Esophagus squamous epithelium (tissue), 5 donors: Measurements from ENCODE around the gene HOXA10. TPM values are rescaled to one million over a fixed set of nuclear protein-coding genes. Genes with fewer than 3 reads are reported as not detected.

Experiments used
- DNase-seq: peaks from one replicate; lab custom pipeline; 2025; lab: John Stamatoyannopoulos, UW
- H3K27ac ChIP-seq, 4 donors: fragments of 200-600 bp; sonication (generic); one replicate each; pipeline ENCODE4 v1.5.1; 2016 to 2019; ENCODE audit warnings: mild to moderate bottlenecking in 1 of 4
- H3K27me3 ChIP-seq, 4 donors: fragments of 200-600 bp; sonication (generic); 1 replicate in 3 of 4; 2 replicates in 1 of 4; pipeline versions ENCODE4 v1.5.1 to v1.6.0; 2017 to 2021; ENCODE audit warnings: antibody characterized with exemption in 1 of 4
- H3K36me3 ChIP-seq, 3 donors: fragments of 200-600 bp; sonication (generic); one replicate each; pipeline ENCODE4 v1.5.1; 2016 to 2019
- H3K4me1 ChIP-seq, 3 donors: fragments of 200-600 bp; sonication (generic); one replicate each; pipeline ENCODE4 v1.5.1; 2017 to 2019
- H3K4me3 ChIP-seq, 4 donors: fragments of 200-600 bp; sonication (generic); 1 replicate in 3 of 4; 2 replicates in 1 of 4; pipeline ENCODE4 v1.5.1; 2016 to 2019; ENCODE audit warnings: mild to moderate bottlenecking in 2 of 4, moderate library complexity in 1 of 4
- H3K9me3 ChIP-seq, 3 donors: fragments of 200-600 bp; sonication (generic); one replicate each; pipeline ENCODE4 v1.5.1; 2016 to 2019
- POLR2A ChIP-seq, 4 donors: fragments of 450-650 bp; IDR thresholded peaks; one replicate each; pipeline ENCODE4 v1.6.1; 2017; ENCODE audit warnings: antibody characterized with exemption in 4 of 4, mild to moderate bottlenecking in 4 of 4, moderate library complexity in 3 of 4
- WGBS, 2 donors: methylation state at CpG; one replicate each; pipeline ENCODE4 v1.1.5; 2018; 5-methylcytosine and 5-hydroxymethylcytosine counted together
- intact Hi-C: fragments of 100-400 bp; cut with DNase I; formaldehyde crosslinking; loops from one replicate; pipeline ENCODE4 v1.15.0; 2022
- total RNA-seq, 4 donors: library from RNA; depleted of rRNA; stranded (reverse); fragments of >200 nt; gene quantifications; one replicate each; pipeline ENCODE4 v1.1.0, GENCODE V29; 2016
- TF ChIP-seq, protein P1 (sequence below), 6 experiments: fragments of 450-650 bp in 4 of 6; fragments of 200-600 bp in 2 of 6; sonication (generic) in 2 of 6; IDR thresholded peaks; one replicate each; pipeline ENCODE4 v1.5.1; 2016 to 2019; ENCODE audit warnings: antibody characterized with exemption in 6 of 6, mild to moderate bottlenecking in 4 of 6, moderate library complexity in 4 of 6
- donor health status: DM: yes; HTN: yes; CAD: no.

Gene HOXA10
- total RNA-seq, 4 donors from 2014 or later = not detected

DNA sequence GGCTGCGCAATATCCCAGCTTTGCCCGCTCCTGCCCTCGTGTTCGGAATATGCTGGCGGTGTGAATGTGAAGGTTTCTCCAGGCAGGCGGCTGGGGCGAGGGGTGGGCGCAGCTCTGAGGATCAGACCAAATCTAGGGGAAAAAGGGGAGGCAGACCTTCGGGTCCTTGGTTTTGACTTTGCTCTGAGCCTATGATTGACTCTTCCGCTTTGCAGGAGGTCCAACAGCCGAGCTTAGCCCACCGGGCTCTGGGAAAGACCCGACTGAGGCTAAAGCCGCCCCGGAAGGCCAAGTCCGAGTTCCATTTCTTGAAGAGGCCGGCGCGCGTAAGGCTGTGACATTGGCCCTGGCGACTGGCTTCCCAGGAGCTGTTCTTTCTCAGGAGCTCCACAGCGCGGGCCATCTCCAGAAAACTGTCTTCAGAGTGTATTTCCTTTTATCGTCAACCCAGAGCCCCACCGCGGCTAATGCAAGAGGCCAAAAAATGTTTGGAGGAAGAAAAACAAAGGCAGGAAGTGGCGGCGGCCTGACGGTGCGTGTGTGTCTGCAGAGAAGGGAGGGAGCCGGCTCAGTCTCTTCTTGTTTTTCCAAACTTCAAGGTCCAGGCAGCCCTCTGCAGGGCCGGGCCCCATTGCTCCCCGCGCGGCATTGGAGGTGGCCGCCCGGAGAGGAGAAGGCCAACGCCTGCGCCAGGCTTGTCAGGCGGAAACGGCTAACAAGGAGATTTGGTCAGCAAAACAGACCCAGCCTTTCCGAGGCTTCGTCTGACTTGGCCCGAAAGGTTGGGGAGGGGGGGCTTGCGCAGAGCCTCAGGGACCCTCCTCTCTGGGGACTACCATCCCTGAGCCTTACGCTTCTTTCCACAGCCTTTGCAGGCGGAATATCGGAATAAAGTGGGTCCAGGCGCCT, 14.5 kb upstream of the HOXA10 start:
- peaks cover 49 to 69% (median 52%) of the 10 kb centered on the region in 3 donors for H3K4me1 ChIP-seq

DNA sequence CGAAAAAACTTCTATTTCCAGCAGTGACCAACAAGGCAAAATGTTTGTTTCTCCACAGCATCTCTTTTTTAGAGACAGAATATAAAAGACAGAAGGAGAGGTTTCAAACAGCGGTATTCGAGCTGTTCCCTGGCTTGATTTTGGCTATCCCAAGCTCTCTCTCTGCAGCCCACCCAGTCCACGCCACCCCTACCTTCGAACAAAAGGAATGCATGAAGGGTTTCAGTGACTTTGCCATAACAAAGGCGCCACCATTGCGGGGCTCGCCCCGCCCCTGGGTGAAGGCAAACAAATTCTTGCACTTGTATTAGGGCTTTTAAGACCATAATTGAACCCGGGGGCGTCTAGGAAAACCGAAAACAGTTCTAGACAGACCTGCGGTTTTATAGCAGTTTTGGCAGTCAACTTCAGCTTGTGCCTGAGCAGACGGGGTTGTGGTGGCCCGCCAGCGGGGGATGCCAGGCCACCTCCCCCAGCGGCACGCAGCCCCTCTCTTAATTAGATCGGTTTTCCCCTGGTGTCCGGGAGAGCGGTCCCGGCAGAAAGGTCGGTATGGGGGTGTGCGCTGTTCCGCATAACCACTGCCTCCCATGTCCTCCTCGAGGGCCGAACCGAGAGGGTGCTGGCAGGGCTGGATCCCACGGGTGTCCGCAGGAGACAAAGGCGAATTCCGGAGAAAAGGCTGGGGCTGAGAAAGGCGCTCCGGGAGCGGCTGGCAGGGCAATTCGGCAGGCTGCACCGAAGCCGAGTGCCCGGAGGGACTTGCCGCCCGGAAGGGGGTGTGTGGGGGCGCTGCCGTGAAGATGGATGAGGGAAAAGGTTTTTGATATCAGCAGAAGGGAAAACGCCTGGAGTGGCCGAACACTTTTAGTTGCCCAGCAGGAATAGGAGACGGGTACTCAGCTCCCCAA, 13.6 kb upstream of the HOXA10 start:
- Histone ChIP-seq H3K4me3 (peak overlapping the region in 1 of 4 donors; percentile 40), H3K27me3 (peaks cover 52 to 100% (median 91%) of the 10 kb centered on the region in 4 donors), H3K9me3 (no peaks in the 10 kb centered on the region), H3K27ac (no peak overlapping the region), H3K4me1 (peaks cover 42 to 69% (median 54%) of the 10 kb centered on the region in 3 donors), H3K36me3 (no peaks in the 10 kb centered on the region)
- no peak for DNase-seq
- TF ChIP-seq POLR2A (IDR thresholded peaks at IDR 0.05) = no peak
- TF ChIP-seq, protein P1, sequence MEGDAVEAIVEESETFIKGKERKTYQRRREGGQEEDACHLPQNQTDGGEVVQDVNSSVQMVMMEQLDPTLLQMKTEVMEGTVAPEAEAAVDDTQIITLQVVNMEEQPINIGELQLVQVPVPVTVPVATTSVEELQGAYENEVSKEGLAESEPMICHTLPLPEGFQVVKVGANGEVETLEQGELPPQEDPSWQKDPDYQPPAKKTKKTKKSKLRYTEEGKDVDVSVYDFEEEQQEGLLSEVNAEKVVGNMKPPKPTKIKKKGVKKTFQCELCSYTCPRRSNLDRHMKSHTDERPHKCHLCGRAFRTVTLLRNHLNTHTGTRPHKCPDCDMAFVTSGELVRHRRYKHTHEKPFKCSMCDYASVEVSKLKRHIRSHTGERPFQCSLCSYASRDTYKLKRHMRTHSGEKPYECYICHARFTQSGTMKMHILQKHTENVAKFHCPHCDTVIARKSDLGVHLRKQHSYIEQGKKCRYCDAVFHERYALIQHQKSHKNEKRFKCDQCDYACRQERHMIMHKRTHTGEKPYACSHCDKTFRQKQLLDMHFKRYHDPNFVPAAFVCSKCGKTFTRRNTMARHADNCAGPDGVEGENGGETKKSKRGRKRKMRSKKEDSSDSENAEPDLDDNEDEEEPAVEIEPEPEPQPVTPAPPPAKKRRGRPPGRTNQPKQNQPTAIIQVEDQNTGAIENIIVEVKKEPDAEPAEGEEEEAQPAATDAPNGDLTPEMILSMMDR (IDR thresholded peaks at IDR 0.05) = no peak
- WGBS, 2 donors = 9 to 10% methylated on average over 32 of the region's 46 CpGs
- intact Hi-C loops = no loop called here

More for the DNA sequence above, 14.5 kb upstream of the HOXA10 start:
- intact Hi-C loops = no loop called here
- peaks cover 44 to 100% (median 91%) of the 10 kb centered on the region in 4 donors for H3K27me3 ChIP-seq
- 10 to 12% methylated on average over 22 to 28 of the region's 49 CpGs for WGBS, 2 donors
- no peak overlapping the region for H3K27ac ChIP-seq
- no peak for DNase-seq
- peak overlapping the region in 2 of 4 donors; percentile 25 to 40 for H3K4me3 ChIP-seq
- no peaks in the 10 kb centered on the region for H3K9me3 ChIP-seq
- no peaks in the 10 kb centered on the region for H3K36me3 ChIP-seq
- TF ChIP-seq POLR2A (IDR thresholded peaks at IDR 0.05) = no peak
- TF ChIP-seq, protein P1 (IDR thresholded peaks at IDR 0.05) = no peak

DNA sequence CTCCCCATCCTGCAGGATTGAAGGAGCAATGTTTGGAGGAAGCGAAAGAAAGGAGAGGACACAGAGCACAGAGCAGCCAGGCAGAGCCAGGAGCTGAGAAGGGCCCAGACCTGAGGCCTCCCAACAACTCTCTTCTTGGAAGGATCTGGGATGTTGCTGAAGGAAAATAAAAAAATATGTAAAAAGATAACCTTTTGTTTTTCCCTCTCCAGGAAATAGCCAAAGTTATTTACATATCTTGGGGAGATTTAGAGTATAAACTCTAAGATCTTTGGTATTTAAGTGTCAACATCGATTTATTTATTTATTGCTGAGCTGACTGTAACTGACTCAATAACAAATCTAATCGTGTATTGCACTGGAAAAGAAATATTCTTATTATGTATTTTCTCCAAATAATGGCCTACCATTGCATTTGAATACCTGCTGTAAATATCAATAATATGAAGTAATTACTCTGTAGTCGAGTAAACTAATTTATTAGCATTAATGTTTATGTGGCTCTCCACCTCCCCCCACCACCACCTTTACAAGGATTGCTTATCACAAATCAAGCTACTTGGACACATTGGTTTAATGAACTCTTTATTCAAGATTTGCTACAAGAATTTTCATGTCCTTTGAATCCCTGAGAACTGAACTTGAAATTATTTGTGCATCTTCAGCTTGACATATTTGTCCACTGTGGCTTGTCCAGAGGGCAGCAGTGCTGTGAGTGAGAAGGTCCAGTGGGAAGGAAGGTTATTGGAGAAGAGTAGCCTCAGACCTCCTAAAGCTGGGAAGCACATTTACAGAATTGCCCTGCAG, 12.8 kb upstream of the HOXA10 start:
- Histone ChIP-seq H3K9me3 (no peaks in the 10 kb centered on the region), H3K36me3 (no peaks in the 10 kb centered on the region), H3K4me1 (peaks cover 34 to 61% (median 48%) of the 10 kb centered on the region in 3 donors), H3K27me3 (peaks cover 55 to 100% (median 93%) of the 10 kb centered on the region in 4 donors), H3K27ac (no peak overlapping the region), H3K4me3 (no peak overlapping the region)
- WGBS, 2 donors = 34 to 40% methylated on average over 4 of the region's 4 CpGs
- no peak for DNase-seq
- no peak for TF ChIP-seq POLR2A (IDR thresholded peaks at IDR 0.05)
- TF ChIP-seq, protein P1 (IDR thresholded peaks at IDR 0.05) = no peak
- intact Hi-C loops = no loop called here

DNA sequence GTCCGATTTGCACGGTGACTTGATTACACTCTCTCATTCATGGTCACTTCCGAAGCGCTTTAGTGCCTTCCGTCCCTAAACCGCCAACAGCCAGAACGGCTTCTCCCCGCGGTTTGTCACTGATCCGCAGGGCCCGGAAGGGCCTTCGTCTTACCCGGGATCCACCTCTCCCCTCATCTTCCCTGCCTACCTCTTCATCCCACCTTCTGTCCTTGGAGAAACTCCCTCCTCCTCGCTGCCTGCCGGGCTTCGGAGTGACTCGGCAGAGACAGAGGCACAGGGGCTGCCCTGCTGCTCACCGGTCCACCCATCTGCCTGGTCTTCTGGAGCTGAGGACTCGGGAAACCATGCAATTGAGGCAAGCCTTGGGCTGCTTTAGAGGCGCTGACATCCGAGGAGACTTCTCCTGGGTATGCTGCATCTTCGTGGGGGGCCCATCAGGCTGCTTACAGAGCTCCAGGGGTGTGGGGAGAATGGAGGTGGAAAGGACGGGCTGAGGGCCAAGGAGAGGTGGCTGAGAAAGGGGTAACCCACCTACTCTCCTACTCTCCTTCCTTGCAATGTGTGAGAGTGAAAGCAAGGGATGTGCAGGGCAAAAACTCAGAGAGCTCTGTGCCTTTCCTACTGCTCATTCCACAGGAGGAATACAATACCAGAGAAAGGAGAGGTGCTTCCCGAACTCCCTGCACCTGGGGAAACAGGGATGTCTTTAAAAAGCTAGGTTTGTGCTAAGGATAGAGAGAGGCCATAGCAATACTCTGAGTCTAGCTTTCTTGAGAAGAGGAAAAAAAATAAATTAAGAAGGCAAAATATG, 11.9 kb upstream of the HOXA10 start:
- no peak for DNase-seq
- H3K9me3 ChIP-seq = no peaks in the 10 kb centered on the region
- H3K4me3 ChIP-seq = no peak overlapping the region
- H3K27ac ChIP-seq = no peak overlapping the region
- H3K4me1 ChIP-seq = peaks cover 31 to 60% (median 47%) of the 10 kb centered on the region in 3 donors
- WGBS, 2 donors = 13 to 15% methylated on average over 15 to 17 of the region's 24 CpGs
- peaks cover 57 to 100% (median 89%) of the 10 kb centered on the region in 4 donors for H3K27me3 ChIP-seq
- TF ChIP-seq POLR2A (IDR thresholded peaks at IDR 0.05) = no peak
- TF ChIP-seq, protein P1 (IDR thresholded peaks at IDR 0.05) = no peak
- H3K36me3 ChIP-seq = no peaks in the 10 kb centered on the region
- intact Hi-C loops = no loop called here
